NCI-H748 (cell line): ENCODE data around the gene RRP1B.
"Not testable (repeated sequence)": the region's sequence is repeated elsewhere in the genome, so short reads cannot be mapped to it uniquely, and the experiment has no call there.

Experiments used
- DNase-seq: peaks from one replicate; lab custom pipeline; 2025; ENCODE audit not compliant: unreplicated experiment; lab: John Stamatoyannopoulos, UW

RRP1B gene

DNA sequence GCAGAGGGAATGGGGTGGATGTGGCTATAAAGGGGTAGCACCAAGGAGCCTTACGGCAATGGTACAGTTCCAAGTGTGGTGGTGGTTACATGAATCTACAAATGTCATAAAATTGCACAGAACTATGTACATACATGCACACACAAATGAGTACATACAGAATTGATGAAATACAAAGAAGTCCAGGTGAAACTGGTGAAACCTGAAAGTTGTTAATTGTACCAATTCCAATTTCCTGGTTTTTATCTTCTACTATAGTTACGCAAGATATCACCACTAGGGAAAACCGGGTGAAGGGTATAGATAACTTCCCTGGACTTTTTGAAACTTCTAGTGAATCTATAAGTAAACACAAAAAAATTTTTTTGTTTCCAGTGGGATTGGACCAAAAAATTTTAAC is 19.0 kb upstream of the RRP1B start:
- DNase-seq, result no peak

DNA sequence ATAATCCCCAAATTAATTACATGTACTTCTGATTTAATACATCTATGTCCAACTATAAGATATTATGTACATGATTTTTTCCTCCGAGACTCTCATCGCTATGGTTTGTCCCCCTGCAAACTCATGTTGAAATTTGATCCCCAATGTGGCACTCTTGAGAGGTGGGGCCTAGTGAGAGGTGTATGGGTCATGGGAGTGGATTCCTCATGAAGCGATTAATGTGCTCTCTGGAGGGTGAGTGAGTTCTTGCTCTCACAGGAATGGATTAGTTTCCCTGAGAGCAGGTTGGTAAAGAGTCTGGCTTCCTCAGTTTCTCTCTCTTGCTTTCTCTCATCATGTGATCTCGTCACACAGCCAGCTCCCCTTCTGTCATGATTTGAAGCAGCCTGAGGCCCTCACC is 16.2 kb upstream of the RRP1B start:
- DNase-seq, result no peak

DNA sequence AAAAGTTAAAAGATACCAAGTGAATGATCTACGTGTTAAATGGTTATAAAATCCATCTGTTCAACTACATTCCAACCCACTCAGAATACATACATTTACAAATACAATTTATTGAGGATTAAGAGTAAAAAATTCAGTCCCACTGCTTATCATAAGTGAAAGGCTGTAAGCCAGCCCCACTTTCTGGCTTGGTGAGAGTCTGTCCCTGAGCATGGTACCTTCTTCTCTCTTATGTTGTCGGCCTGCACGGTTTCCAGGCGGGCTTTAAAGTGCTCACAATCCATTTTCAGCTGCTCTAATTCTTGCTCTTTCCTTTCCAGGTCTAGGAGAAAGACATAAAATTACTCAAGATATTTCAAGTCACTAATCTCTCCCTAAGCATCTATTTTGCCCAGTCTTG is 15.3 kb upstream of the RRP1B start:
- no peak for DNase-seq

DNA sequence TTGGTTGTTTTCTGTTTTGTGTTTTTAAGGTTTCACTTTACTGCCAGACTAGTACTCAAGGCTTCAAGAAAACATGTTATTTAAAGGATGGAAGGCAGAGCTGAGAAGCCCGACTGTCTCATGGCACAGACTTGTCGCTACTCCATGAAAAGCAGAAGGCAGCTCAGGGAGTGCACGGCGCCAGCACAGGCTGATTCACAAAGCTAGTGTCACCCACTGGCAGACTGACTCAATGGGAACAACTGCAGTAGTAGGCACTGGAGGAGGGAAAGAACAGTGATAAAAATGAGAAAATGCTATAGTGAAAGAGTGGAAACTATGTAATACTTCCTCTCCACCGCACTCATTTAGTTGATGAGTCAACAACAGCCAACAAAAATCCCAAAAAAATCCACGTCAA is 14.8 kb upstream of the RRP1B start:
- no peak for DNase-seq

DNA sequence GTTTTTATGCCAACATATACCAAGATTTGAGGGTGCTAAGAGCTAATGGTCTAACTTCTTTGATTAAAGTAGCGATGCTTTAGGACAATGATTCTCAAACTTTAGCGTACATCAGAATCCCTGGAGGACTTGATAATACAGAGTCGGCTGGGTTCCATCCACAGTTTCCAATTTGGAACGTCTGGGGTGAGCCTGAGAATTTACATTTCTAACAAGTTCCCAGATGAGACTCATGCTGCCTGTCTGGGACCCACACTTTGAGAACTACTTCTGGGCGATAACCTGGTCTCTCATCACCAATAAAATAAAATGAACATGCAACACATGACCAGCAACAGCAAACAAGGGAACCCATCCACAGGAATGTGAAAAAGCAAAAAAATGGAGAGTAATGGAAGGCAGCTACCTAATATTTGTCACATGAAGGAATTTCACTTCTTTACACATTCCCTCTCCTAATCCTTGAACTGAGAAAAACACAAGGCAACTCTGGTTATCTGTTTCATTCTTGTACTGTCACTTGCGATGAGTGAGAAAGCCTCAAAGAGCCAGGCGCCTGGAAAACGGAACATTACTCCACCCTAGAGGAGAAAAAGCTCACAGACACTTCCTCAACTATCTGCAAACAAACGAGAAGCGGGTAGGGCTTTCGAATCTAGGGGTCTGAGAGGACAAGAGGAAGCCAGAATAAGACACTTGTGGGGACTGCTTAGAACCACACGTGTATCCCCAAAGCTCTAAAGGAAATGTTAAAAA is 14.0 kb upstream of the RRP1B start:
- DNase-seq, result peak; percentile 47

DNA sequence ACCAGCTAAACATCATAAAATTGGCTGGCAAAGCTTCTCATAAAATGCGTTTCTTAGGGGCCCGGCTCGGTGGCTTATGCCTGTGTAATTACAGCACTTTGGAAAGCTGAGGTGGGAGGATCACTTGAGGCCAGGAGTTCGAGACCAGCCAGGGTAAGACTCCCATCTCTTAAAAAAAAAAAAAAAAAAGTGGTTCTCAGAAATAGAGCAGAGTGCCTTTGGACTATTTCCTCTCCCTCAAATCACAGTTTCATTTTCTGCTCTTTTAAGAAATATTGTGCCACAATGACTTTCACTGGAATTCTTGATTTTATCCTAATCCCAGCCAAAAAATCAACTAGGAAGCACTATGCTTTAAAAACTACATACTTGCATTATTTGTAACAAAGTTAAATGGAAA is 13.4 kb upstream of the RRP1B start:
- DNase-seq, result no peak

DNA sequence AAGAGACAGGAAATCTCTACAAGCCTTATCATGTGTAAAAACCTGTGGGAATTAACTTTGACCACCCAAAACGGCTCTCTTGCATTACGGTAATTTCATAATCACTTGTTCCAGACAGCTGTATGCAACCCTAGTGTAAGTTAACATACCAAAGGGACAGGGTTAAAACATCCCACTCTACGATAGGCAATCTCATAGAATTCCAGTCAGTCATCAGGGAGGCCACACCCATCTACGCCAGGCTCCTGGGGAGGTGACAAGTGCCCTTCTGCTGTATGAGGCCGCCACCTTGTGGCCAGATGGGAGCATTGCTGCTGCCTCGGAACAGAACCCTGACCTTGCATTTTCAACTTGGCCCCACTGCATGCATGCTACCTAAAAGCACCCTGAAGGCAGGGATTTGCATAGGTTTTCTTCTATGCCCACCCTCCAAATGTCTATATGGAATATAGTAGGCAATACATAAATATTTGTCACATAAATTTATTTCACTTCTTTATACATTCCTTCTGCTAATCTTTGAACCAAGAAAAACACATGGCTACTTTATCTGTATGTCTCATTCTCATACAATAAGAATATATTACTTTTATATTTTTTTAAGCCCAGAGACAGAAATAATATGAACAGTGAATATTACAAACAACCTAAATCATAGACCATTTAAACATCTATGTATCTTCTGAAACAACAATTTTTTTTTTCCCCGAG is 12.7 kb upstream of the RRP1B start:
- DNase-seq, result peak; percentile 85

DNA sequence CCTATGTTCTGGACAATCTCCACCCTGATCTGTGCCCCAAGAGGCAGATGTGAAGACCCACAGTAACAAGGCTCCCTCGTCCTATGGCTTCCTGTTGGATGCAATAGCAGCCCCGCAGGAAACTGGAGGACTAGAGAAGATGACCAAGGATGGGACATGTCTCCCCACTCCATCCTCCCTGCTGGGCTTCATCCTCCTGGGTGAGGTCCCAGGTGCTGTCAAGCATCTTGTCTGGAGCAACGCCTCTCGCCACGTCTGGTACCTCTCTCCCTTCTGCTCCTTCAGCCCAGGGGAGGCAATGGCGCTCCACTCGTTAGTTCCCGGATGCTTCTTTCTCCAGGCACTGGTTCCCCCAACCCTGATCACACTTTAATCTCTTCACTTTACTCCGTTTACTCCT is 11.2 kb upstream of the RRP1B start:
- no peak for DNase-seq

DNA sequence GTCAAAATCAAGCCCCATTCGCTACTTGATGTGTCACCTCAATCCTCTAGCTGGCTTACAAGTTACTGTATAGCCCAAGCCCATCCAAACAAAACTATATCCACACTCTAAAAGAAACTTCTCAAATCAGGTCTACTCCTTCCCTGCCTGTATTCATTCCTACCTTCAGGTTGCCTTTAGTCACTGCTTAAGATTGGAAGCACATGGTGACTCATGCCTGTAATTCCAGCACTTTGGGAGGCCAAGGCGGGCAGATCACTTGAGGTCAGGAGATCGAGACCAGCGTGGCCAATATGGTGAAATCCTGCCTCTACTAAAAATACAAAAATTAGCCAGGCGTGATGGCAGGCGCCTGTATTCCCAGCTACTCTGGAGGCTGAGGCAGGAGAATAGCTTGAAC is 7.4 kb upstream of the RRP1B start:
- not testable (repeated sequence) for DNase-seq

DNA sequence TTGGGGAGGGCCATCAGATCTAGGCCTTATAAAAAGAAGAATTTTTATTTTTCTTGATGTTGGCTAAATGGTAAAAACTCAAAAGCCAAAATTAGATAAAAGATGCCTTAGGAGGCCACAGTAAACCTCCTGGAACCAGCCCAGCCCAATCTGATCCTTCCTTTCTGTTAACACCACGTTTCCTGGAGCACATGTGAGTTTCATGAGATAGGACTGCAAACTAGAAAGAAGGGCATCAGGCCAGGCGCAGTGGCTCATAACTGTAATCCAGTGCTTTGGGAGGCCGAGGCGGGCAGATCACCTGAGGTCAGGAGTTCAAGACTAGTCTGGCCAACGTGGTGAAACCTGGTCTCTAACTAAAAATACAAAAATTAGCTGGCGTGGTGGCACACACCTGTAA is 6.7 kb upstream of the RRP1B start:
- DNase-seq, result no peak

DNA sequence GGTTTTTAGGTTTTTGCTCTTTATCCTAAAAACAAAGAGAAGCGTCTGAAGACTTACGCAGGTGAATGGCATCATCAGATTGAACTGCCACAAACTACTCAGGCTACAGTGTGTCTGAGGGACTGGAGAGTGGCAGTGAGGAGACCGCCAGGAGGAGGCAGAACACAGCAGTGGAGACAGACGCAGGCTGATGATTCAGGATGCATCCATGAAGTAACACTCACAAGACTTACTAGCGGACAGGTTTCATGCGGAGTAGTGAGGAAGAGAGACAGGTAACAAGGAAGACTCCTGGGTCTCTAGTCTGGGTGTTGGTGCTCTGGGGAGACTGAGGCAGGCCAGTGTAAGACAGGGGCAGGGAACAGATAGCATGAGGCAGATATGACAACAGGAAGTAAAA is 5.7 kb upstream of the RRP1B start:
- DNase-seq, result no peak

DNA sequence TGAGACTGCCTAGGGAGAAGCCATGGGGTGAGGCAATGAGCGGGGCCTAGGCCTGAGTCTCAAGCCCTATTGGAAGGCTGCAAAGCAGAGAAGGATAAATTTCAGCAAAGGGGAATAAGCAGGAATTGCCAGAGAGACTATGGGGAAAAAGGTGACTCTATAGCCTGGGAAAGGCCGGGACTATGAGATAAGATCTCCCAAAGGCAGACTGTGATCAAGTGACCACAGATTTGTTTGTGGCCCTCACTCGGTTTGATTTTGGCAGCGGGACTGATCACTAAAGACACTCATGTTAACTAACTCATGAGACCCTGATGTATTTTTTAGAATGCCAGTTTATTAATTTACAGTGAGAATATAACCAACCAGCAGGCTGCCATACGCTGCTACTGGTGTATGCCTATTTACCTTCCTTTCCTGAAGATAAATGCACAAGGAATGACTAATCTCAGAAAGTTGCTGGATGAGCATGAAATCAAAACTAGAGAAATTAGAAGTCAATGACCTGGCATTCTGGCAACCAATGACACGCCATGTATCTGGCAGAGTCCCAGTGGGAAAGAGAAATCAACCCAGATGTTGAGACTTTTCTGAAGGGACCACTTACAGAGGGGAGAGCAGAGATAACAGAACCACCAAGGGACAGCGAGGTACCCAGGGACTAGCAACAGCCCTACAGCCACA is 4.4 kb upstream of the RRP1B start:
- DNase-seq, result no peak

DNA sequence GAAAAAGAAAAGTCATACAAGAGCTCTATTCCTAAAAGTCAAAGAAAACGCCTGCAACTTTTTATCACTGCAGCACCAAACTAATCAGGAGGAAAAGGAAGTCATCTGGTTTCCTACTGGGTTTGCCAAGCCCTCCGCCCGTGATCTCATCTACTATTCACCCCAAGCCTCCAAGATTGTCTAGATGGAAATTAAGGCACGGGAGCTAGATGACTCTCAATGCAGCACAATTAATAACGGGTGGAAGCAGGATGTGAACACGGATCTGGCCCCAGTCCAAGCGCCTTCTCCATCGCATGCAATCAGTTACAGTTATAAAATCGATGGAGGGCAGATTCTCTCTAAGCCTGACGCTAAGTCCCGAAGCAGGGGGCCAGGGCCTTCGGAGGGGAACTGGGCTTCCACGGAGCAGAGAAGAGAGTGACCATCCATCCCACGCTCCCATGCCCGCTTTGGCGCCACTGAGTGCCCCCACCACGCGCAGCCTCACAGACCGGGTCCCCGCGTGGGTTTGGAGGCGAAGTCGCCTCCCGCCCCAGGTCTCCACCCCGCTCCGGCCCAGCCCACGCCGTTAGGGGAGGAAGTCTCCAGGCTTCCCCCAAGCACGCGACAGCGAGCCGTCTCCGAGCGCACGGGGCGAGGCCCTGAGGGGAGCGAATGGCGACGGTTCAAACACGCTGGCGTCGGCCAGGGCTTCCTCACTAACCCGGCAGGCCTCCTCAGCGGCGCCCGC is 1.8 kb upstream of the RRP1B start:
- no peak for DNase-seq

DNA sequence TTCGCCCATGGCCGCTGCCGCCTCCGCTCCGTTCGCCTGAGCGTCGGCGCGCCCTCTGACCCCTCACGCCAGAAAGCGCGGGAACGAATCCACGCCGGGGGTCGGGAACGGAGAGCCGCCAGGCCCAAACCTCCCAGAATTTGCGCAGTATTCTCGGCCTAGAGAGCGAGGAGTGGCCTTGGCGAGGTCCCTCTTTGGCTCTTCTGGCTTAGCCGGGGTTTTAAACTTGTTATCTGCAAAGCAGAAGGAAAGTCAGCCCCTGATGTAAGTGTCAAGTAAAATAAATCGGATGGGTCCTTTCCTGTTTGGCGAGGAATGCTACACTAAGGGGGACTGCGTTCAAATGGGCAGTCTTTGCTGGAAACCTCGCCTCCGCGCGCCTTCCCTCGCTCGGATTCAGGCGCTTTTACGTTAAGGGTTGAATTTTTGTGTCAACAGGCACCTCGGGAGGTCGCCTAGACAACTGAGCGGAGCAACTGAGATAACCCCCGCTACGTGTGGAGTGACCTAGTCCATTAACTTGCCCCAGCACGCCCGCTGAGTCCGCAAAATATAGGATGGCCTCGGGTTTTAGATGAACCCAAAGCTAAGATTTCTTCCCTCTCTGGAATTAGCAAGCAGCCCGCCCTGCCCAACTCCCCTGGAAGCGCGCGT is 1.1 kb upstream of the RRP1B start:
- DNase-seq, result no peak

DNA sequence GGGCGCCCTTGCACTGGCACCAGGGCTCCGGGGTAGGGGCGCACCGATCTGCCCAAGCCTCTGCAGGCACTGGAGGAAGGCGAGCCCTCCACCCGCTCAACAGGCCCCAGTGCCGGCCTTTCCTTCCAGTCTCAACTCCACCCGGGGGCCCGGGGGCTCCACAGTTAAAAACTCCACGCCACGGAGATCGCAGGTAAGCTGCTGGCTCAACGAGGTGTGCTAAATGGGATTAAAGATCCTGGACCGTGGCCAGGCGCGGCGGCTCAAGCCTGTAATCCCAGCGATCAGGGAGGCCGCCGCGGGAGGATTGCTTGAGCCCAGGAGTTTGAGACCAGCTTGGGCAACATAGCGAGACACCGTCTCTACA is 608 bp upstream of the RRP1B start:
- no peak for DNase-seq

DNA sequence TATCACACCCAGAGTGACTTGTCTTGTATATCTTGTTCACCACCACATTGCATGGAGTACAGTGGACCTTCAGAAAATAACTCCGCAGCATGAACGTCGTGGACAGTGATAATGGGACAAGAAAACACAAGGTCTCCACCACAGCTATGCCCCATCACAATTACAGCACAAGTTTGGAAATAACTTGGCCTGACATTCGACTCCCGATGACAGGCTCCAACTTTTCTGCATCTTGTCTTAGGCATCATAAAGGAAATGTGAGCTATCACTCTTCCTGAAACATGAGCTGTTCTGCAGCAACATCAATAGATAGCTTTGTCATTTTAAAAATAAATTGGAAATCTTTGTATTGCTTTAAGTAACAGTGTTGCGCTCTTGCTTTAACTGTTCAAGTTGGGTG is 2.9 kb downstream of the RRP1B start:
- DNase-seq, result no peak

DNA sequence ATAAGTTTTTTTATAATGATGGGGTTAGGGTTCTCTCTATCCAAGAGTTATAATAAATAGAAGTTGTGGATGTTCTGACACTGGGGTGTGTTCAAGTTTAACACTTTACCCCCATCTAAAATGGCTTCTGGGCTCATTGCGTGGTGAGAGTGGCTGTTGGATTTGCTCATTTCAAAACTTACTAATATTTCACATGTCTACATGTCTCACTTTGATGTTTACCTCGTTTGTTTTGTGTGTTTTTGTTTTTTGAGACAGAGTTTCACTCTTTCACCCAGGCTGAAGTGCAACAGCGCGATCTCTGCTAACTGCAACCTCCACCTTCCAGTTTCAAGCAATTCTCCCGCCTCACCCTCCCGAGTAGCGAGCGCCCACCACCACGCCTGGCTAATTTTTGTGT is 3.7 kb downstream of the RRP1B start:
- DNase-seq, result no peak

DNA sequence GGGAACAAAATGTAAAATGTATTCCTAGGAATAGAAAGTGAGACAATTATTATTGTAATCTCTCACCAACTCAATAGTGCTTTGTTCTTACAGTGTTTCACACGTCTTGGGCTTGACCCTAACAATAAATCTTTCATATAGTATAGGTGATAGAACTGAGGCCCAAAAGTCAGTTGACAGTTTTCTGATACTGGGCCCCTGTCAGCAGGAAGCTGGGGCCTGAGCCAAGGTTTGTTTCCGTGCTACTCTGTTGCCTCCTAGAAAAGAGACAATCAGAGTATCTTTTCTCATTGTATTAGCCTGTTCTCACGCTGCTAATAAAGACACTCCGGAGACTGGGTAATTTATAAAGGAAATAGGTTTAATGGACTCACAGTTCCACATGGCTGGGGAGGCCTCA is 5.0 kb downstream of the RRP1B start:
- DNase-seq, result no peak

DNA sequence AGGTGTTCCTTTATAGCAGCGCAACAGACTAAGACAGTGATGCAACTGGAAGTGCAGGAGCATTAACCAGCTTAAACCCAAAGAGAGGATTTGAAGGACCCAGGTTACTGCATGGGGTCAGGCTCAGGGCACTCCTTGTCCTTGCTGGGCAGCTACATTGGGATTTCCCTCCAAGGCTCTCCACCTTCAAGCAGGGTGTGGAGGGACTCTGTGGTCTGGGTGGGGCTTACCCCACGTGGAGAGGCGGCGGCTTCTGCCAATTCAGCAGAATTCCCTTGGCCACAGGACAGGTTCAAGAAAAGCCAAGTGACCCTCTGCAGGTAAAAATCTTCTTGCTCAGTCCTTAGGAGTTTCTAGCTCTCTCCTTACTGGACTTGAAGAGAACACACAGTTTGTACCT is 6.5 kb downstream of the RRP1B start:
- no peak for DNase-seq

DNA sequence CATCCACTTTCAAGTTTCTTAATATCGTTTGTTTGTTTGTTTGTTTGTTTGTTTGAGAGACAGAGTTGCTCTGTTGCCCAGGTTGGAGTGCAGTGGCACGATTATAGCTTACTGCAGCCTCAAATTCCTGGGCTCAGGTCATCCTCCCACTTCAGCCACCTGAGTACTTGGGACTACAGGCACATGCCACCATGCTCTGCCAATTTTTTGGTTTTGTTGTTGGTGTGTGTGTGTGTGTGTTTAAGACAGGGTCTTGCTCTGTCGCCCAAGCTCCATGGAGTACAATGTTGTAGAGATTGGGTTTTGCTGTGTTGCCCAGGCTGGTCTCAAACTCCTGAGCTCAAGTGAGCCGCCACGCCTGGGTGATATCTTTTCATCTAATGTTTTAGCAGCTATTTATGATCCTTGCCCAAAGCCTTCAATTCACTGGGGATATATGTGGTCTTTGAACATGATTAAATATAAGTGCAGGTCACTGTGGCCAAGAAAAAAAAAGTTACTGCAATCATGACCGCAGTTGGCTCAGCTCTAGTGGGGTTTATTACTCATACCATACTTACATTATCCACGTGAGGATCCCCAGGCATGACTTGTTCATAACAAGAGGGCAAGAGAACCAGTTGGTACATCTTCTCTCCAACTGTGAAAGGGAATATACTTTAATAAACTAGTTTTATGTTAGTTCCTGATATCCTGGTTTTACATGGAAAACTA is 8.0 kb downstream of the RRP1B start:
- no peak for DNase-seq
